SH-SY5Y (cell line): ENCODE results near the gene CC2D1A.

Experiments
- GATA2 ChIP-seq: IDR thresholded peaks from 2 replicates; pipeline ENCODE4 v1.6.1; 2011; ENCODE audit warnings: mild to moderate bottlenecking, low read depth, low read length
- GATA3 ChIP-seq: IDR thresholded peaks from 2 replicates; pipeline ENCODE4 v1.6.1; 2011; ENCODE audit warnings: low read depth, mild to moderate bottlenecking, low read length, moderate library complexity

DNA sequence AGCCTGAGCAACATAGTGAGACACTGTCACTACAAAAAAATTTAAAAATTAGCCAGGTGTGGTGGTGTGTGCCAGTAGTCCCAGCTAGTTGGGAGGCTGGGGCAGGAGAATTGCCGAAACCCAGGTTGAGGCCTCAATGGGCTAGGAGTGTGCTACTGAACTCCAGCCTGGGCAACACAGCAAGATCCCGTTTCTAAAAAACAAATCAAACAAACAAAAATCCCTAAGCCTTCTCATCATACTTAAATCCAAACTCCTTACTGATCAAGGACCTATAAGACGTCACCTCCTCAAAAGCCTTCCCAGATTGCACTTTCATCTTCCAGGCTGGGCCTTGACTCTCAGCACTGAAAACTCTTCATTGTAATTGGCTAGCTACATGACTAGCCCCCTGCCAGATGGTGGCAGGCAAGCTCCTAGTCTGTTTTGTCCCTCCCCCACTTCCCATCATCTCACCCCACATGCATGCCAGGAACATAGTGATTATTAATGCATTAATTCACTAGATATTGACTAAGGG is 46.6 kb upstream of the CC2D1A start:
- TF ChIP-seq GATA2 (no peak), GATA3 (no peak)
